Measurements from ENCODE around the gene FBN3.

DNA sequence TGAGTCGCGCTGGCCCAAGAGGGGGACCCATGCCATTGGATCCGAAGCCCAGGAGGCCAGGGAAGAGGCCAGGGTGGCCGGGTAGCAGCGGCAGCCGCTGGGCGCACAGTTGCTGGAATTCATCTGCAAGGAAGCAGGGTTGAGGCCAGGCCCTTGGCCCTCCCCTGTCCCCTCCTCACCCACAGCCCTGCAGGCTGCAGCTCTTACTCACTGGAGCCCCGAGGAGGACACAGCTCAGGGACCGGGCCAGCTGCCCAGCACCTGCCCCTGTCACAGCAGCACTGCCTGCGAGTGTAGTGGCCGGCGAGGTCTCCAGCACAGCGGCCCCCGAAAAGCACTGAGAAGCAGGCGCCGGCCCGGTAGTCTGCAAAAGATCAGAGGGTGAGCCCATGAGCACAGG lies 11.2 kb downstream of the FBN3 start:
- TF ChIP-seq, protein P1, sequence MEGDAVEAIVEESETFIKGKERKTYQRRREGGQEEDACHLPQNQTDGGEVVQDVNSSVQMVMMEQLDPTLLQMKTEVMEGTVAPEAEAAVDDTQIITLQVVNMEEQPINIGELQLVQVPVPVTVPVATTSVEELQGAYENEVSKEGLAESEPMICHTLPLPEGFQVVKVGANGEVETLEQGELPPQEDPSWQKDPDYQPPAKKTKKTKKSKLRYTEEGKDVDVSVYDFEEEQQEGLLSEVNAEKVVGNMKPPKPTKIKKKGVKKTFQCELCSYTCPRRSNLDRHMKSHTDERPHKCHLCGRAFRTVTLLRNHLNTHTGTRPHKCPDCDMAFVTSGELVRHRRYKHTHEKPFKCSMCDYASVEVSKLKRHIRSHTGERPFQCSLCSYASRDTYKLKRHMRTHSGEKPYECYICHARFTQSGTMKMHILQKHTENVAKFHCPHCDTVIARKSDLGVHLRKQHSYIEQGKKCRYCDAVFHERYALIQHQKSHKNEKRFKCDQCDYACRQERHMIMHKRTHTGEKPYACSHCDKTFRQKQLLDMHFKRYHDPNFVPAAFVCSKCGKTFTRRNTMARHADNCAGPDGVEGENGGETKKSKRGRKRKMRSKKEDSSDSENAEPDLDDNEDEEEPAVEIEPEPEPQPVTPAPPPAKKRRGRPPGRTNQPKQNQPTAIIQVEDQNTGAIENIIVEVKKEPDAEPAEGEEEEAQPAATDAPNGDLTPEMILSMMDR (IDR thresholded peaks at IDR 0.05): no peak
- no peak for TF ChIP-seq POLR2A (IDR thresholded peaks at IDR 0.05)

Measured in heart left ventricle (tissue), 13 donors.